ENCODE data around the gene NAP1L1.

Gene NAP1L1

GRCh38 chr12:76103958-76104357 lies 19.5 kb upstream of the NAP1L1 start:
- Histone ChIP-seq H3K9ac (no peak overlapping the region), H2AFZ (ENCODE audit: low read depth) (no peak overlapping the region), H3K36me3 (ENCODE audit: insufficient read depth) (no peaks in the 10 kb centered on the region), H3K27me3 (ENCODE audit: insufficient read depth, low read depth) (no peaks in the 10 kb centered on the region), H3K4me1 (ENCODE audit: low read depth, poor library complexity, severe bottlenecking) (no peaks in the 10 kb centered on the region), H4K20me1 (ENCODE audit: insufficient read depth) (no peaks in the 10 kb centered on the region), H3K4me3 (IDR thresholded peaks at IDR 0.05; ENCODE audit: insufficient read depth, low read depth, low read length) (no peak overlapping the region), H3K27ac (no peak overlapping the region), H3K4me2 (no peak overlapping the region), H3K79me2 (ENCODE audit: insufficient read depth, low read depth) (no peaks in the 10 kb centered on the region)
- TF ChIP-seq CTCF (conservative IDR thresholded peaks at IDR 0.05; ENCODE audit: low read depth, low read length) = no peak

- Histone ChIP-seq H3K79me2 (ENCODE audit: insufficient read depth, low read depth) (no peaks in the 10 kb centered on the region), H3K27ac (no peak overlapping the region), H3K27me3 (ENCODE audit: insufficient read depth, low read depth) (no peaks in the 10 kb centered on the region), H2AFZ (ENCODE audit: low read depth) (no peak overlapping the region), H3K36me3 (ENCODE audit: insufficient read depth) (no peaks in the 10 kb centered on the region), H4K20me1 (ENCODE audit: insufficient read depth) (no peaks in the 10 kb centered on the region), H3K9ac (no peak overlapping the region), H3K4me2 (no peak overlapping the region), H3K4me1 (ENCODE audit: low read depth, poor library complexity, severe bottlenecking) (no peaks in the 10 kb centered on the region), H3K4me3 (IDR thresholded peaks at IDR 0.05; ENCODE audit: insufficient read depth, low read depth, low read length) (no peak overlapping the region)
- no peak for TF ChIP-seq CTCF (conservative IDR thresholded peaks at IDR 0.05; ENCODE audit: low read depth, low read length)
Observed at GRCh38 chr12:76101739-76102385, 17.4 kb upstream of the NAP1L1 start.

- Histone ChIP-seq H4K20me1 (ENCODE audit: insufficient read depth) (no peaks in the 10 kb centered on the region), H2AFZ (ENCODE audit: low read depth) (no peak overlapping the region), H3K4me2 (no peak overlapping the region), H3K79me2 (ENCODE audit: insufficient read depth, low read depth) (no peaks in the 10 kb centered on the region), H3K27ac (no peak overlapping the region), H3K27me3 (ENCODE audit: insufficient read depth, low read depth) (no peaks in the 10 kb centered on the region), H3K36me3 (ENCODE audit: insufficient read depth) (no peaks in the 10 kb centered on the region), H3K4me1 (ENCODE audit: low read depth, poor library complexity, severe bottlenecking) (no peaks in the 10 kb centered on the region), H3K4me3 (IDR thresholded peaks at IDR 0.05; ENCODE audit: insufficient read depth, low read depth, low read length) (no peak overlapping the region), H3K9ac (no peak overlapping the region)
- no peak for TF ChIP-seq CTCF (conservative IDR thresholded peaks at IDR 0.05; ENCODE audit: low read depth, low read length)
Observed at GRCh38 chr12:76096079-76096646, 11.7 kb upstream of the NAP1L1 start.

GRCh38 chr12:76094754-76095153 lies 10.3 kb upstream of the NAP1L1 start:
- Histone ChIP-seq H2AFZ (ENCODE audit: low read depth) (no peak overlapping the region), H3K4me2 (no peak overlapping the region), H3K27me3 (ENCODE audit: insufficient read depth, low read depth) (no peaks in the 10 kb centered on the region), H3K4me3 (IDR thresholded peaks at IDR 0.05; ENCODE audit: insufficient read depth, low read depth, low read length) (no peak overlapping the region), H4K20me1 (ENCODE audit: insufficient read depth) (no peaks in the 10 kb centered on the region), H3K9ac (no peak overlapping the region), H3K79me2 (ENCODE audit: insufficient read depth, low read depth) (no peaks in the 10 kb centered on the region), H3K4me1 (ENCODE audit: low read depth, poor library complexity, severe bottlenecking) (no peaks in the 10 kb centered on the region), H3K27ac (no peak overlapping the region), H3K36me3 (ENCODE audit: insufficient read depth) (no peaks in the 10 kb centered on the region)
- no peak for TF ChIP-seq CTCF (conservative IDR thresholded peaks at IDR 0.05; ENCODE audit: low read depth, low read length)

Data from KMS-11 (cell line).